Stimulated activated CD4-positive, alpha-beta T cell treated with anti-CD3 and anti-CD28 coated beads, Interleukin-15, amount 100 ng/mL, for 1 hour (primary cell): ENCODE measurements around the gene GRIK4.
A peak's percentile ranks its signal among the peaks of the same experiment; 100 is the strongest.

Experiments used
- DNase-seq, 2 donors: peaks; one replicate each; pipeline ENCODE4 v3.0.0-alpha.2; 2020; ENCODE audit warnings: low read depth in 1 of 2, low spot score in 1 of 2

Gene GRIK4

DNA sequence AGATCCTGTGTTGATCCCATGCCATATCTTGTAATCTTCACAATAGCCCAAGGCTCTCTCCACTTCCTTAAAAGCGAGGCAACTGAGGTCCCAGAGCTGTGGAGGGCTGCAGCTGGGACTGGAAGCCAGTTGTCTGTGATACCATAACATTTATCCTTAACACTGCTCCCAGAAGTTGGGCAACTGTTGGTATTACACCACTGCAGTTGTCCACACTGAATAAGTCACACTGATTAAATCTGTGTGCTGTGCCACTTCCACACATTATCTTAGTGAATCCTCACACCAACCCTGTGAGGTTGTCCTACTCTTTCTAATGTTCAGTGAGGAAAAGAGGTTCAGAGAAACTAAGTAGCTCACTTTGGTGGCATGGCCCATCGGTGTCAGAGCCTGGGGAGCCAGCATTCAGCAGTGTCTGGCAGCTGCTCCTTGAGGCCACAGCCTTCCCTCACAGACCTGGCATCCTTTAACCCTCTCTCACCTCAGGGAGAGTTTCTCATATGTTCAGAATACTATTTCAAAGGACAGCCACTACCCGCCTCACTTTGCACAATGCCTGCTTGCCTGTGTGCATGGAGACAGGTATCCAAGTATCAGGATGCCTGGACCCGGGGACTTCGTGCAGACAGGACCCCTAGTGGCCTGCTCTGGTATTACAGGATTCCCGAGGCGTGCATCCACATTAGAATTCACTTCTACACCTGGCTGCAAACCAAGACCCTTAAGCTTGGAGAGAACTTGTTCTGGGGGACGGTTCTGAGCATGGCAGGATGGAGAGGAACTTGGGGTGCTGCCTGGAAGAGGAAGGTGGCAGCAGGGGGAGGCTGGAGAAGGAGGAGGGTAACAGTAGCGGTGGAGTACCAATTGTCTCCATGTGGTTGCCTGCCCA lies 290.5 kb downstream of the GRIK4 start:
- DNase-seq: peak in 1 of 2 donors; percentile 7

DNA sequence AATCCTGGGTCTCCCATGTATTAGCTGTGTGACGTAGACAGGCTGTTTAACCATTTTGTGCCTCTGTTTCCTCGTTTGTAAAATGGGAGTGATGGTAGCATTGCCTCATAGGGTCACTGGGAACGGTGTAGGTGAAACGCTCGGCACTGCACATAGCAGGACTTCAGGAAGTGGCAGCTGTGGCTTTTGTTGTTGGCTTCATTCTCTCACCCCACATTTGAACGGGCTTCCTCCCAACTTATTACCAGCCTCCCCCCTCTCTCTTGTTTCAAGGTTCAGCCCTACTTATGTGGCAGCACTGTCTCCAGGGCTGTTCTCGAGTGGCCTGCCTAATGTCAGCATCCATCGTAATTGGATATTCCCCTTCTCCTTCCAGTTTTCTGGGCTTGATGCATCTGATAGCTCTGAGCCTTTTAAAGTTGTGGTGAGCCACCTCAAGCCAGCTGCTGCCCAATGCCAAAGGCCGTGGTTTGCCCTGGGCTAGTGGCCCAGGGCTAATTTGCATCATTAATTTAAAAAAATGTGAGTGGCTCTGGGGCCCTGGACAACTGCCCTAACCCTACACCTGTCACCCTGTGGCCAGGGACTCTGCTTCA lies 294.5 kb downstream of the GRIK4 start:
- DNase-seq: no peak

DNA sequence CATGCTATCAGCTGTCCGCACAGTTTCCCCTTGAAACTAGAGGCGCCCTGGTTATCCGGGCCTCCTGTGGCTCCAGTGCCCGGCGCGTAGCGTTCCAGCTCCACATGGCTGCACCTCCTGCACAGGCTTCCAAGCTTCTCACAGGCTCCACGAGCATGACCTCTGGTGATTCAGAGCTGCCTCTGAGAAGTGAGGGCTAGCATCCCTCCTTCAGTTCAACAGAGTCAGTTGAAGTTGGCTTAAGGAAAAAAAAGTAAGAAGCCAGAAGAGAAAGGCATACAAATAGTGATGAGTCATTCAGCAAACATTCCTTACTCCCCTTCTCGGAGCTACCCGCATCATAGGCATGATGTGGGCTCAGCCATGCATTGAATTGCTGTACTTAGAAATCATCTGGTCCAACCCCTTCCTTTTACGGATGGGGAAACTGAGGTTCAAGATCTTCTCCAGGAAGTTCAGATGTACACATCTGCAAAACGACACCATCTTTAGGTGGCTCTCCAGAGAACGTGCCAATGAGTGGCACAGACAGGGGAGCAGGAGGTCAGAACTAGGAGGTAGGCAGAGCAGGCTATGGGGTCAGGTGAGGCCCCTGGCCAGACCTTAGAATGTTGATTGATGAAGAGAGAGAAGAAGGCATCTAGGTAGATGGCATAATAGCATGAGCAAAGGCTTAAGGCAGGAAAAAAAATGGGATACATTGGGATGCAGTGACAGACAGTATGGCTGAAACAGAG lies 296.0 kb downstream of the GRIK4 start:
- no peak for DNase-seq

DNA sequence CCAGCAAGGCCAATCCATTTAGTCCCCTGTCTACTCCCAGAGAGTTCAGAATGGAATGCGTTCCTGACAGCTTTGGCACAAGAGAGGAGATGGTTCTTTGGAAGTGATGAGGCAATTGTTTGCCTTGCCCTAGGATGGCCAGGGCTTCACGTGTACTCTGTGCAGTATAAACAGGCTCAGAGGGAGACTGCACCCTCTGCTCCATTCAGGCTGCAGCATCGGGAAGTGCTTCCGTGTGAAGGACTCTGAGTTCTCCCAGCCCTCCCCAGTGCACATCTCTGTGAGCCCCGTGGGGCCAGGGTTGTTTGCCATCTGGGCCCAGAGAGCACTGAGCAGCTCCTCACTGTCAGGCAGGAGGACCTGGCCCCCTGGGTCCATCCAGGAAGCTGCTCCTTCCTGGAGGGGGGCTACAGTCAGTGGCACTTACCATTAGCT lies 297.1 kb downstream of the GRIK4 start:
- DNase-seq: no peak

DNA sequence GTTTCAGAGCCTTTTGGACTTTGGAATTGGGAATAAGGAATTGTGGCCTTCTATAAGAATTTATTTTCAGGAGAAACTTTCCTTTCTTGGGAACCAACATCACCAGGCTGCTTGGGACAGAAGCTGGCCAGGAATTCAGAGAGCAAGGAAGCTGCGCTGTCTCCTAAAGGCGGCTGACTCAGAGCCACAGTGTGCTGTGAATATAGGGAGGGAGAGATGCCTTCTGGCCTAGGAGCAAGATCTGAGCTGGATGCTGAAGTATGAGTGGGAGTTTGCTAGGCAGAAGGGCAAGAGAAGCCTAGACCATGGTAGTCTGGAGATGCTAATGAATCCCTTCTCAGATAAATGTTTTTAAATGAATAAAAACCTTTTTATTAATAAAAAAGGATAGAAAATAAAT lies 298.7 kb downstream of the GRIK4 start:
- DNase-seq: no peak

DNA sequence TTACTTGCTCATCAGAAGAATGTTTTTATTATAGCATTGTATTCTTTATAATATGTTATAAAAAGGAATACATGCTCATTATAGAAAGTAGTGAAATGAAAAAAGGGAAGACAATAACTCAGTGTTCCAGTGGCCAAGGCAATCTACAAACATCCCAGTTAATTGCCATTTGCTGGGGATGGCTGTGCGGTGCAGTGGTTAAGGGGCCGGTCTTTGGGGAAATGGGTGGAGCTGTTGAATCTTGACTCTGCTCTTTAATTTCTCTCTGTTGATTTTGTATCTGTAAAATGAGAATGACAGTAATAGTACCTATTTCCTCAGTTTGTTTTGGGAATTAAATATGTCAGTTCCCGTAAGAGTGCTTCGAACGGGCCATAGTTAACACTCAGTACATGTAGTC lies 299.7 kb downstream of the GRIK4 start:
- no peak for DNase-seq

DNA sequence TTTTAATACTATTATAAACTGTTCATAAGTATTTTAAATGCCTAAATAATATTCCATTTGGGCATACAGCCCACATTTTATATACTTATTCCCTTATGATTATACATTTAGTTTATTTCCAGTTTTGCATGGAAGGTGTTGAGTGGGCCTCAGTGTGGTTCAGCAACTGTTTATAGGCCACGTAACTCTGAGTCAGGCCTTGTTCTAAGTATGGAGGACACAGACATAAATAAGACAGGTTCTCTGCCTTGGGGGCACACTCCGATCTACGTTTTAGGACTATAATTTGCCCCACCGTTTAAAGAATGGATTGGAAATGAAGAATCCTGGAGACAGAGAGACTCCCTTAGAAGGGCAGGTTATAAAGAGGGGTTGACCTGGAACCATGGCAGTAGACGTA lies 300.2 kb downstream of the GRIK4 start:
- no peak for DNase-seq

DNA sequence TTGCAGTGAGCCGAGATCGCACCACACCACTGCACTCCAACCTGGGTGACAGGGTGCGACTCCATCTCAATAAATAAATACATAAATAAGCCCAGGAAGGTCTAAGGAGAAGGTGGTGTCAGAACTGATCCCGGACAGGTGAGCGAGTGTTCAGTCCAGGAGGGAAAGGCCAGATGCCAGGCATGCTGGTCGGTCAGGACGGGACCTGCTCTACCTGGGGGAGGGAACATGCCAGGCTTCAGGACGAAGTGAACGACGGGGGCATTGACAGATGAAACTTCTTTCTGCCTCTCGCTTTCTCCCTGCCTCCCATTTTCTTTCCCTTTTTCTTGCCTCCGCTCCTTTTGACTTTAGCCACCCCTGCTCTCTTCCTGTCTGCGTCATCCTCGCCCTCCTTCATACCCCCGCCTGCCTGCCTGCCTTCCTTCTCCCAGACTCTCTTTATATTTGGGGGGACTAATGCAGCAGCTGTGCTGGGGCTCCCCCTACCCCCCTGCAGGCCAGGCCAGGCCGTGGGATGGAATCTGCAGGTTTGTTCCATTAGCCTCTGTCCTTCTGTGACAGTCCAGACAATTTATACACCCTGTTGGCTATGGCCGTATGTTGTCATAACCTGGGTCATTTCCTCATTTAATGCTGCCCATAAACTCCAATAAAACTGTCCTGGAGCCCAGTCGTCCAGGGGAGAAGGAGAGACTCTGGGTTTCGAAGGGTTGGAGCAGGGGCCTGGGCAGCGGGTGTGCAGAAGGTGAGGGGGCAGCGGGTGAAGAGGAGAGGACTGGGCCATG lies 303.2 kb downstream of the GRIK4 start:
- no peak for DNase-seq

DNA sequence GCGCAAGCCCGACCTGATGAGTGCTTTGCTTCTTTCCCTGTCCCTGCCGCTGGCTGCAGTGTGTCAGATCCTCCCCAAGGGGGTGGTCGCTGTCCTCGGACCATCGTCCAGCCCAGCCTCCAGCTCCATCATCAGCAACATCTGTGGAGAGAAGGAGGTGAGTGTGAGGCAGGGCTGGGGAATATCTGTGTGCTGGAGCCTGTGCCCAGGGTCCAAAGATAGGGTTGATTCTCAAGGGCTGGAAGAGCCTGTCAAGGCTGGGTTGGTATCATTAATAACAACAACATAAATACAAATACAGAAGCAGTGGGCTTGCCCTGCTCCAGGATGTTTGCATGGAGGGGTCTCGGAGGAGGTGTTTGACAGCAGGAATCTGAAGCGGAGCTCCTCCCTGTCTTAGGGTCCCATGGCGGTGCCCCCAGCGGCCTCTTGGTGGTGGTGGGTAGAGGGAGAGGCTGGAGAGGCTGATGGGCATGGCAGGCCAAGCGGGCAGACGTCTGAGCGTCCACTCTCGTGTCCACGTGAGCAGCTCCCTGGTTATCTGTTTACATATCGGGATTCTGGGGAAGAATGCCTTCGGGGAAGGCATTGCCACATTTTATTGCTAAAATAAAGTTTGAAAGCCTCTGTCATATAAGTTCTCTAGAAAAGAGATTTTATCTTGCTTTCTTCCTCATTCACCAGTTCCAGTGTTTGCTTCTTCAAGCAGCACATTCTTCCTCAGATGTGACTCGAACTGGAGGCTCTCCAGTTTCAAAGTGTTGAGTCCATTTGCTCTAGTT lies 304.0 kb downstream of the GRIK4 start:
- no peak for DNase-seq

DNA sequence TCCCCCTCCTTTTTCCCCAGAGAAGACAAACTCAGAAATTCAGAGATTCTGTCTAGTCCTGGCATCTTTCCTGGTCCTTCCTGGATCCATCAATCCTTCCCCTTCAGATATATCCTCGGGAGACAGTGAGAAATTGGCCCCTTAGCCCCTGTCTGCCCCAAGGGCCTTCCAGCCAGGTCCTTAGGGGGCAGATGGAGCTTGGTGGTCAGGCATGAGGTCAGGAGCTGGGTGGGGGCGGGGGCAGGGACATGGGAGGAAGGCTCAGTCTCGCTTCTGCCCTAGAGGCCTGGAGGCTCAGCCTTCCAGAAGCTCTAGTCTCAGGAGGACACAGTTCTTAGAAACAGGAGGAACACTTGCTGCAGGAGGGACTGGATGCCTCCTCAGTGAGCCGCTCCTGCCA lies 304.6 kb downstream of the GRIK4 start:
- DNase-seq: no peak

DNA sequence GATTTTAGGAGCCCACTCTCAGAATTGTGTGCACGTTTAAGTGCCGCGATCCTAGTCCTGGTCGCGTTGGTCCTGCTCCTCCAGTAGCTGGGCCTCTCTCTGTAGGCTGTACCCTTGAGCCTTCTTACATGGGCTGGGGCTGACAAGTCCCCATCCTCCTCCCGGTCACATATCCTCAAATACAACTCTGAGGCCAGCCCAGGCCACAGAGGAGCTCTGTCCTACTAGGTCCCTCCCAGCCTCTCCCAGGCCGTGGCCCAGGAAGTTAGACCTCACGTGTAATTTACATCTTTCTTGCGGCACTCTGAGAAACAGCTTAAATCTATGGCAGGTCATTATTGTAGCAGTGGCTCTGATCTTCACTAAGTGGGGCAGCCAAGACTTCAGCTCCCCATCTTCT lies 305.2 kb downstream of the GRIK4 start:
- DNase-seq: no peak

DNA sequence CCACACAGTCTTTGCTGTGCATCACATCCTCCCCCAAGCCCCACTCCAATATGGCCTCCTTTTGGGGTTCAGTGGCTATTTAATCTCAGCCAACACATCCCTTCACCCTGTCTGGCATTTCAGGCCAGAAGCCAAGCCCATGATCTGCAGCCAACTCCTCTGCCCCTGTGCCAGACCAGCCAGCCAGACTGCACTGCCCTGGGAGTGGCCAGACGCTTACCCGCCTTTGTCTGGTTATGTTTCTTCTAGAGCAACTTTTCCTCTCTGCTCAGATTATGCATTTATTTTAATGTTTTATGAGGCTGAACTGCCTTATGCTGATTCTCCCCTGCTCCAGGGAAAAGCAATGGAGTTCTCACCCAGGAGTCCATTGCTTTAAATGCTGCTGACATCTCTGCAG lies 305.6 kb downstream of the GRIK4 start:
- no peak for DNase-seq

DNA sequence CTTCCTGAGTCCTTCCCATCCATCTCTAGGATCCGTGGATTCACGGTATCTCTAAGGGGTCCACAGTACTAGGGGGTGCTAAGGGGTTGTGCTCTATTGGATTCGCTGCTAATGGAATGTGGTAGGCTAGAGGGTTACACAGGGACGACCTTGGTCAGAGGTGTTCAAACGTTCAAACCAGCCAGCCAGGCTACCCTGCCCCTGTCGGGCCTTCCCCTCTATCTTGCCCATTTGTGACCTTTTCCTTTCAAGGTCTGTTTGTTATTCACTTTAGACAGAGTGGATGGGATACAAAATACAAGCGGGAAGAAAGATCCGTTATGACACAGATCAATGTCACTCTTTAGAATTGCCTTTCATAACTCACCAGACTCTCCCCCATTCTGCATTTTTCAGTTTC lies 306.5 kb downstream of the GRIK4 start:
- DNase-seq: no peak

DNA sequence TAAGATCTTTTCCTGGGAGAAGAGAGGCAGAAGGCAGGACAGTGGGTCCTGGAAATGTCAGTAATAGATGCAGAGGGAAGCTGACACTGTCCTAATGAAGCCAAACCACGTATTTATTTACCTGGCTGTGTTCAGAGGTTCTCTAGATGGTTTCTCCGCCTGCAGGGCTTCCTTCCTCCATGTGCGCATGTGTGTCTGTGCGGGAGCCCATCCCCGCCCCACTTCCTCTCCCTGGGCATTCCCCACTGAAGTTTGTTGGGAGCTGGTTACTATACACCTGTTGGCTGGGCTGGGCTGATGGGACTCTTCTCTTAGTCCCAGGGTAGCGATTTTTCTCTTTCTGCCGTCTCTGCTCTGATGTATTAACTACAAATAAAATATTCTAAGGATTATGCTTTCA lies 307.5 kb downstream of the GRIK4 start:
- no peak for DNase-seq

DNA sequence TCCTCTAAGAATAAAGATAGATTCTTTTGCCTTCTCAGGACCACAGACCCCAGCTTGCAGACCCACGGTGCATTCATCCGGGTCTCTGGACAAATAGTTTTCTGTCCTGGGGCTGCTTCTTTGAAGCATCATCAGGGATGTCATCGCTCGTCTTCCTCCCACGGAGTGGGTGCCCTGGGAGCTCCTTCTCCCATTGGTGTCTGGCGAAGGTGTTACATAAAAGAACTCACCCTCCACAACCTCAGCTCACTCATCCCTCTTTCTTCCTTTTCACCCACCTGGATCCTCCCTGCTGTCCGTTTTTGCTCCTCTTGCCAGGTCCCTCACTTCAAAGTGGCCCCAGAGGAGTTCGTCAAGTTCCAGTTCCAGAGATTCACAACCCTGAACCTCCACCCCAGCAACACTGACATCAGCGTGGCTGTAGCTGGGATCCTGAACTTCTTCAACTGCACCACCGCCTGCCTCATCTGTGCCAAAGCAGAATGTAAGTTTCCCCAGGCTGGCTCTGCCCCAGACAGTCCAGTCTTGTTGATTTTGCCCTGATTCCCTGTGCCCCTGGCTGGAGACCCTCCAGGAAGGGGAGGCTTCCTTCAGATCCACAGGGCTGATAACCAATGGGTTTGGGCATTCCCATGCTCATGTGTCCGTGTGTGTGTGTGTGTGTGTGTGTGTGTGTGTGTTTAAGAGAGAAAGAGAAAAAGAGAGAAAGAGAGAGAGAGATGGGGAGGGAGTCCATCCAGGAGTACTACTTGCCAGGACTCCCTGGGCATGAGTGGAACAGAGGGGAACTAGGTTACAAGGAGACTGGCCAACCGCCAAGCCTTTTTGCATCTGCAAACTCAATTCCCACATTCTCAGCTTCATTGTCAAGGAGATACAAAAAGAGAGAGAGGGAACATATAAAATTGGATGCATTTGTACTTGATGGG lies 308.2 kb downstream of the GRIK4 start:
- DNase-seq: no peak

DNA sequence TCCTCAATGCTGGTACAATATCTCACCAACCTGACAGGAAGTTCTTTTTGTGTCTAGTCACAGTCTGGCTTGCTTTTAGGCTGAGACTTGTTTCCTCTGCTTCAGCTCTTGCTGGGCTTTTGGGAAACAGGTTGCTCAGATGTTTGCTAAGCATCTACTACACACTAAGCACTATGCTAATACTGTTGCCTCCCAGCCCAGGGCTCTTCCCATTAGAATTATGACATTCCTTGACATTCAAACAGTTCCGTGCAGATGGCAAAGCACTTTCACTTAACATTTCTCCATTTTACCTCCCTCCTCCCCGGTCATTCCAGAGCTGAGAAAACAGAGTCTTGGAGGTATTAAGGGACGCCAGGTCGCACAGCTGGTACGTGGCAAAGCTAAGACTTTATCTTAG lies 311.6 kb downstream of the GRIK4 start:
- no peak for DNase-seq

DNA sequence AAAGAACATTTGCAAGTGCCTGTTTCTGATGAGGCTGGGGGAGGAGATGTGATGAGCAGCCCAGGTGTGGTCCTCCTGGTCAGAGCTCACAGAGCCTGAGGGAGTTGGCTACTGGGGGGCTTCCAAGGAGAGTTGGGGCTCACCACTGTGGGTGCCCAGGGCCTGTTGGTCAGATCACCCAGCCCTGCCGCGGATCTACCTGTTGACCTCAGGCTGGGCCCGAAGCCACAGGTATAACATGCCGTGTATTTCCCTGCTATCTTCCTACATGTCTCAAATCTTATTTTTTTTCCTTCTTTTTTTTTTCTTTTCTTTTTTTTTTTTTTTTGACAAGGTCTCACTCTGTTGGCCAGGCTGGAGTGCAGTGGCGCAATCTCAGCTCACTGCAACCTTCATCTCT lies 312.7 kb downstream of the GRIK4 start:
- DNase-seq: no peak

DNA sequence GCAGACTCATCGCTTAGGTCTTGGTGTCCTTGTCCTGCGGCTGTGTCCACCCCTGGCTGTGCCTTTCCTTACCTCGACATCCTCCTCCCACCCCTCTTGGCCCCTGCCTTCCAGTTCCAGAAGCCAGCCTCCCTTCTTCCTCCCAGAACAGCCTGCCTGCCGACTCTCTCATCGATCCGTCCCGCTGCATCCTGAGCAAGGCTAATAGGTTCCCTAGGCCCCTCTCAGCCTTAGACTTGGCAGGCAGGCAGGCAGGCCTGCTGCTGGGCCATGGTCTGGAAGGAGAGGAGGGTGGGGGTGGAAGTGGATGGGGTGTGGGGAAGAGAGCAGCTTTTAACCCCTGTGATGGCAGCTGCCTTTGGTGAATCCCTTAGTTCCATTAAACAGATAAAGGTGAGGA lies 315.6 kb downstream of the GRIK4 start:
- no peak for DNase-seq

DNA sequence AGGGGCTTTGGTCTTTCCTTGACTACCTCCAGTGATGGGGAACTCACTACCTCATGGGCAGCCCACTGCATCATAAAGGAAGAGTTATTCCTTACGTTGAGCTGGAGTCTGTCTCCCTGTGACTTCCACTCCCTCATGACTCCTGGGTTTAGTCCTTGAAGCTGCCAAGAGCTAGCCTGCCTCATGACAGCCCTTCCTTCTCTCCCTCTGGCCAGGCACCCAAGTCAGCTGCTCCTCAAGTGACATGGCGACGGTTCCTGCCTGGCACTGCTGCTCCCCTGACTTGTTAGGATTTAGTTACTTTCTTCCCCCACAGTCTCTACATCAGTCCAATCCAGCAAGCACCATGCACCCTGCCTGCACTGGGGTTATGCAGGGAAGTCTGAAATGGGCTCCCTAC lies 316.3 kb downstream of the GRIK4 start:
- no peak for DNase-seq

DNA sequence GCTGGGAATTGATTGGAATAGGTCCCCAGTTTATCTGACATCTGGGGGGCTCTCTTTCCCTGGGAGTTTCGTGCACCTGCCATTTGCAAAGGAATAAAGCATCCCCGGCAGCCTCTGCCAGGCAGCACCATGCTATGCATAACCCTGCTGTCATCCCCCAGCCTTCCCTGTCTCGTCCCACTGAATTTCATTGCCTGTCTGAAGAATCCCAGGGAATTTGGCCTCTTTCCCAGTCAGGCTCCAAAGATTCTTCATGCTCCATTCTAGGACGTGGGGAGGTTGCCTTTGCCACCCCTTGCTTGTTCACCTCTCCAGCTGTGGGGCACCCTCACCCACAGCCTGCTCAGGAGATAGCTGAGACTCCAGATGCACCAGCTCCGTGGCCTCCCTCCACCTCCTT lies 317.3 kb downstream of the GRIK4 start:
- DNase-seq: no peak
